Natural killer cell (primary cell): ENCODE data around the gene MAN2B2. TPM values are rescaled to one million over a fixed set of nuclear protein-coding genes. Genes with fewer than 3 reads are reported as not detected.

ENCODE experiments used
- ATAC-seq, 3 donors: fragments of 150-1000 bp in 2 of 3; fragments of 200-7000 bp in 1 of 3; cut with Tn5 transposase; 1 replicate in 1 of 3; 2 replicates in 2 of 3; pipeline ENCODE4 v1.10.0; 2021; ENCODE audit warnings: mild to moderate bottlenecking in 2 of 3, moderate library complexity in 2 of 3
- DNase-seq, 2 donors: peaks; one replicate each; pipeline versions ENCODE4 v3.0.0 to v3.0.0-alpha.2; 2013 to 2021; ENCODE audit warnings: mixed read lengths in 1 of 2
- H3K27ac ChIP-seq: one replicate; pipeline ENCODE4 v1.5.1; 2013; ENCODE audit warnings: mild to moderate bottlenecking, low read length
- H3K27me3 ChIP-seq: one replicate; pipeline ENCODE4 v1.6.1; 2013; ENCODE audit warnings: low read length; ENCODE audit not compliant: control insufficient read depth, insufficient read depth
- H3K36me3 ChIP-seq: one replicate; pipeline ENCODE4 v1.6.1; 2013; ENCODE audit warnings: low read length; ENCODE audit not compliant: control insufficient read depth, insufficient read depth
- H3K4me1 ChIP-seq: one replicate; pipeline ENCODE4 v1.6.1; 2013; ENCODE audit warnings: low read length; ENCODE audit not compliant: control insufficient read depth, insufficient read depth
- H3K4me3 ChIP-seq: one replicate; pipeline ENCODE4 v1.5.1; 2013; ENCODE audit warnings: low read length
- H3K9me3 ChIP-seq: one replicate; pipeline ENCODE4 v1.6.1; 2013; ENCODE audit warnings: low read length; ENCODE audit not compliant: control insufficient read depth, insufficient read depth
- H3K27ac Mint-ChIP-seq, 2 donors: one replicate each; pipeline ENCODE4 v1.8.0; 2022; ENCODE audit warnings: mild to moderate bottlenecking in 2 of 2, mixed read lengths in 2 of 2, moderate library complexity in 1 of 2
- H3K27me3 Mint-ChIP-seq, 2 donors: one replicate each; pipeline ENCODE4 v1.8.0; 2022; ENCODE audit warnings: low read depth in 2 of 2, mixed read lengths in 2 of 2
- H3K36me3 Mint-ChIP-seq: one replicate; pipeline ENCODE4 v1.8.0; 2022; ENCODE audit warnings: mixed read lengths
- H3K4me1 Mint-ChIP-seq, 2 donors: one replicate each; pipeline ENCODE4 v1.8.0; 2022; ENCODE audit warnings: mixed read lengths in 2 of 2
- H3K4me3 Mint-ChIP-seq: one replicate; pipeline ENCODE4 v1.8.0; 2022; ENCODE audit warnings: mild to moderate bottlenecking, moderate library complexity, mixed read lengths
- H3K9me3 Mint-ChIP-seq, 2 donors: one replicate each; pipeline ENCODE4 v1.8.0; 2022; ENCODE audit warnings: mixed read lengths in 2 of 2
- WGBS: methylation state at CpG from one replicate; pipeline ENCODE4 v1.1.7; 2013; ENCODE audit warnings: missing lambda C conversion rate; ENCODE audit not compliant: insufficient coverage; 5-methylcytosine and 5-hydroxymethylcytosine counted together
- intact Hi-C: fragments of 100-400 bp; cut with micrococcal nuclease; formaldehyde crosslinking; loops from one replicate; pipeline ENCODE4 v1.14.2; 2022
- total RNA-seq, 4 donors: library from RNA; stranded (reverse); fragments of 120-200 nt in 1 of 4; gene quantifications; one replicate each; pipeline versions ENCODE4 v1.2.3 to v1.2.4, GENCODE V29; 2013 to 2022
- TF ChIP-seq, protein P1 (sequence below): fragments of 200-600 bp; IDR thresholded peaks from one replicate; pipeline ENCODE4 v1.8.0; 2022; ENCODE audit warnings: antibody characterized with exemption

MAN2B2 gene
- total RNA-seq, 3 donors from 2014 or later (not counting 1 experiment from before 2014, with no cell fraction given): 34.5 to 47.8 (median 39.0) TPM

- H3K36me3 Mint-ChIP-seq: peaks cover 10% of the 10 kb centered on the region
- Histone ChIP-seq H3K36me3 (peaks cover 56% of the 10 kb centered on the region), H3K4me3 (no peak overlapping the region), H3K27me3 (no peaks in the 10 kb centered on the region), H3K4me1 (no peaks in the 10 kb centered on the region), H3K27ac (no peak overlapping the region), H3K9me3 (peaks cover 8% of the 10 kb centered on the region)
- no peak overlapping the region for H3K27ac Mint-ChIP-seq
- ATAC-seq (no peak), DNase-seq (no peak)
- no peaks in the 10 kb centered on the region for H3K27me3 Mint-ChIP-seq
- peaks cover 2 to 5% of the 10 kb centered on the region in 2 donors for H3K9me3 Mint-ChIP-seq
- WGBS: 91% methylated on average over 10 of the region's 10 CpGs
- TF ChIP-seq, protein P1, sequence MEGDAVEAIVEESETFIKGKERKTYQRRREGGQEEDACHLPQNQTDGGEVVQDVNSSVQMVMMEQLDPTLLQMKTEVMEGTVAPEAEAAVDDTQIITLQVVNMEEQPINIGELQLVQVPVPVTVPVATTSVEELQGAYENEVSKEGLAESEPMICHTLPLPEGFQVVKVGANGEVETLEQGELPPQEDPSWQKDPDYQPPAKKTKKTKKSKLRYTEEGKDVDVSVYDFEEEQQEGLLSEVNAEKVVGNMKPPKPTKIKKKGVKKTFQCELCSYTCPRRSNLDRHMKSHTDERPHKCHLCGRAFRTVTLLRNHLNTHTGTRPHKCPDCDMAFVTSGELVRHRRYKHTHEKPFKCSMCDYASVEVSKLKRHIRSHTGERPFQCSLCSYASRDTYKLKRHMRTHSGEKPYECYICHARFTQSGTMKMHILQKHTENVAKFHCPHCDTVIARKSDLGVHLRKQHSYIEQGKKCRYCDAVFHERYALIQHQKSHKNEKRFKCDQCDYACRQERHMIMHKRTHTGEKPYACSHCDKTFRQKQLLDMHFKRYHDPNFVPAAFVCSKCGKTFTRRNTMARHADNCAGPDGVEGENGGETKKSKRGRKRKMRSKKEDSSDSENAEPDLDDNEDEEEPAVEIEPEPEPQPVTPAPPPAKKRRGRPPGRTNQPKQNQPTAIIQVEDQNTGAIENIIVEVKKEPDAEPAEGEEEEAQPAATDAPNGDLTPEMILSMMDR: no peak
- intact Hi-C loops: no loop called here
- H3K4me1 Mint-ChIP-seq: no peaks in the 10 kb centered on the region
- no peak overlapping the region for H3K4me3 Mint-ChIP-seq
These were observed 26.8 kb downstream of the MAN2B2 start for GRCh38 chr4:6601661-6602250.

DNA sequence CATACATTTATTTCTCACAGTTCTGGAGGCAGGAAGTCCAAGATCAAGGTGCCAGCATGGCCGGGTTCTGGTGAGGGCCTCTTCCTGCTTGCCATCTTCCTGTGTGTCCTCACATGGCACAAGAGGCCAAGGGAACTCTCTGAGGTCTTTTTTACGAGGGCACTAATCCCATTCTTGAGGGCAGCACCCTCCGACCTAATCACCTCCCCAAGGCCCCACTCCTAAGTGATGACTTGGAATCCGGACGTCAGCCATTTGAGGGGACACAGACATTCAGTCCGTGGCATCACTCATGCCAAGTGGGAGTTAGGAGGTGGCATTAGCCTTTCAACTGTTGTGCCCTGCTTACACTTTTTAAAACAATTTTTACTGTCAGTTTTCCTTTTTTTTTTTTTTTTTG lies 27.3 kb downstream of the MAN2B2 start:
- WGBS: 96% methylated on average over 6 of the region's 6 CpGs
- Histone ChIP-seq H3K36me3 (peaks cover 58% of the 10 kb centered on the region), H3K4me3 (no peak overlapping the region), H3K27ac (no peak overlapping the region), H3K9me3 (peaks cover 8% of the 10 kb centered on the region), H3K4me1 (no peaks in the 10 kb centered on the region), H3K27me3 (no peaks in the 10 kb centered on the region)
- intact Hi-C loops: no loop called here
- peaks cover 0 to 5% of the 10 kb centered on the region in 2 donors for H3K4me1 Mint-ChIP-seq
- H3K9me3 Mint-ChIP-seq: peaks cover 2 to 5% of the 10 kb centered on the region in 2 donors
- no peaks in the 10 kb centered on the region for H3K27me3 Mint-ChIP-seq
- no peak for ATAC-seq
- no peak overlapping the region for H3K4me3 Mint-ChIP-seq
- TF ChIP-seq, protein P1: no peak
- DNase-seq: no peak
- peaks cover 10% of the 10 kb centered on the region for H3K36me3 Mint-ChIP-seq
- no peak overlapping the region for H3K27ac Mint-ChIP-seq

DNA sequence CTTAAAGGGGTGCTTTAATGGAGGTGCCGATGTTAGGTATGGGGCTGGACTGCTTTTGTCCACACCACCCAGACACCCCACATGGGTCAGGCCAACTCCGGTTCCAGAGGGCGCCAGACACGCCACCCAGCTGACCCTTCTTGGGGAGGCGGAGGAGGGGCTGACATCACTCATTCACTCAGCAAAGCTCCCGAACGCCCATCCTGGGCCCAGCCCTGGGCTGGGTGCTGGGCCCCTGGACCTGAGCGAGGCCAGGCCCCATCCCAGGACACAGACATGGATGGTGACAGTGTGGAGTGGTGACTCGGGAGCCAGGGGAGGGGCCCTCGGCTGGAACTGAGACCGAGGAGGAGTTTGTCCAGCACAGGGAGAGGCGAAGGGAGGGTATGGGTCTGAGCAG lies 28.1 kb downstream of the MAN2B2 start:
- H3K4me1 Mint-ChIP-seq: peaks cover under 1 to 10% of the 10 kb centered on the region in 2 donors
- H3K36me3 ChIP-seq: peaks cover 53% of the 10 kb centered on the region
- DNase-seq: no peak
- H3K27me3 ChIP-seq: no peaks in the 10 kb centered on the region
- ATAC-seq: no peak
- no peak overlapping the region for H3K4me3 ChIP-seq
- intact Hi-C loops: no loop called here
- no peak overlapping the region for H3K4me3 Mint-ChIP-seq
- TF ChIP-seq, protein P1: no peak
- 91% methylated on average over 8 of the region's 12 CpGs for WGBS
- H3K27ac Mint-ChIP-seq: no peak overlapping the region
- H3K27ac ChIP-seq: no peak overlapping the region
- peaks cover 8% of the 10 kb centered on the region for H3K9me3 ChIP-seq
- no peaks in the 10 kb centered on the region for H3K4me1 ChIP-seq
- H3K36me3 Mint-ChIP-seq: peaks cover 10% of the 10 kb centered on the region
- H3K9me3 Mint-ChIP-seq: peaks cover 2 to 5% of the 10 kb centered on the region in 2 donors
- H3K27me3 Mint-ChIP-seq: no peaks in the 10 kb centered on the region

GRCh38 chr4:6605114-6605513 lies 30.1 kb downstream of the MAN2B2 start:
- intact Hi-C loops: no loop called here
- whole genome bisulfite sequencing: over 99% methylated on average over 8 of the region's 8 CpGs

More at GRCh38 chr4:6605114-6605513, 30.1 kb downstream of the MAN2B2 start:
- TF ChIP-seq, protein P1: no peak
- Histone ChIP-seq H3K4me3 (no peak overlapping the region), H3K36me3 (peaks cover 60% of the 10 kb centered on the region), H3K27ac (no peak overlapping the region), H3K27me3 (no peaks in the 10 kb centered on the region), H3K9me3 (peaks cover 8% of the 10 kb centered on the region), H3K4me1 (peaks cover 11% of the 10 kb centered on the region)
- Mint-ChIP-seq H3K27me3 (no peaks in the 10 kb centered on the region), H3K27ac (no peak overlapping the region), H3K9me3 (peaks cover 2 to 5% of the 10 kb centered on the region in 2 donors), H3K4me3 (no peak overlapping the region), H3K4me1 (peaks cover 13 to 22% of the 10 kb centered on the region in 2 donors), H3K36me3 (peaks cover 10% of the 10 kb centered on the region)
- DNase-seq (no peak), ATAC-seq (no peak)
